GM21515 (cell line): ENCODE data around the gene OR2T6.
A peak's percentile ranks its signal among the peaks of the same experiment; 100 is the strongest.
"Not testable (repeated sequence)": the region's sequence is repeated elsewhere in the genome, so short reads cannot be mapped to it uniquely, and the experiment has no call there.

ENCODE experiments used
- ATAC-seq: cut with Tn5 transposase; IDR thresholded peaks from one replicate; pipeline ENCODE4 v1.9.1; 2021; ENCODE audit not compliant: unreplicated experiment

The OR2T6 gene

DNA sequence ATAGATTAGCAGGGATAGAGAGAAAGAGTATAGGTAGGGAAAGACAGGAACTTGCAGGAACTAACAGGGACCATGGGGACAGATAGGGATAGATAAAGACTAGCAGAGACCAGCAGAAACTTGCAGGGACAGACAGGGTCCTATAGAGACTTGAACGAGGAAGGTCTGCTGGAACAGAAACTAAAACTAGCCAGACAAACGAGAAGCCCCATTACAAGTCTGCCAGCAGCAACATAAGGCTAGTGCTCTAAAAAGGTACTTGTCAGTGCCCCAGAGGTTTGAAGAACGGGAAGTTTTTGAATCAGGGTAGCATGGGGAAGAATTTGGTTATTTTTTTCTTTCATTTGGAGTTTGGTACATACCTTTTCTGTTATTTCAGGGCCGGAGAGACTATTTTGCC is 56.7 kb downstream of the OR2T6 start:
- not testable (repeated sequence) for ATAC-seq

GRCh38 chr1:248433811-248434415 is 58.4 kb downstream of the OR2T6 start:
- ATAC-seq, result not testable (repeated sequence)

- ATAC-seq, result not testable (repeated sequence)
These were observed 59.4 kb downstream of the OR2T6 start for GRCh38 chr1:248434913-248435312.

DNA sequence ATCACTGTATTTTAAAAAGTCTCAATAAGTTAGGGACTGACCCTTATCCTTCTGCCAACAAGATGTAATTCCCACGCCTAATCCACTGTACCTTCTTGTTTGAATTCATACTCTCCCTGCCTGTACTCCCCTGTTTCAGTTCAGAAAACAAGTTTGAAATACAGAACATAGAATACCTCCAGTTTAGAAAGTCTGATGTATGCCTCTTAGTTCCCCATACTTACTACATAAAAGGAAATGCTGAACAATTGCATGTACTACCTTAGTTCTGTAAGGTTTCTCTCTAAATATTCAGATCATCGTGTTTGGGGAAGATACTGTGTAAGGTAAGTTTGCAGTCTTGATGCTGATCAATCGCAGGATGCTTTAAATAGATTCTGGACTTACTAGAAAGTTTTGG is 60.8 kb downstream of the OR2T6 start:
- ATAC-seq, result peak; percentile 79

GRCh38 chr1:248438668-248439067 is 63.1 kb downstream of the OR2T6 start:
- ATAC-seq, result not testable (repeated sequence)

- ATAC-seq, result not testable (repeated sequence)
These were observed 63.7 kb downstream of the OR2T6 start for GRCh38 chr1:248439283-248439682.
